Body of pancreas (tissue), 4 donors: Measurements from ENCODE around the gene SGTA. TPM values are rescaled to one million over a fixed set of nuclear protein-coding genes. Genes with fewer than 3 reads are reported as not detected.

Experiments
- ATAC-seq: fragments of 150-250 bp; one replicate; pipeline ENCODE4 v1.9.1; 2016
- DNase-seq, 4 donors: peaks; one replicate each; pipeline ENCODE4 v3.0.0-alpha.2; 2019
- H3K27ac ChIP-seq, 4 donors: fragments of 200-600 bp; sonication (generic); 1 replicate in 3 of 4; 2 replicates in 1 of 4; pipeline versions ENCODE4 v1.5.1 to v1.6.1; 2016 to 2019; ENCODE audit warnings: mild to moderate bottlenecking in 1 of 4, mixed read lengths in 1 of 4, moderate library complexity in 1 of 4
- H3K27me3 ChIP-seq, 2 donors: fragments of 200-600 bp; sonication (generic); one replicate each; pipeline ENCODE4 v1.6.0; 2016; ENCODE audit warnings: mild to moderate bottlenecking in 1 of 2
- H3K36me3 ChIP-seq, 2 donors: fragments of 200-600 bp; sonication (generic); replicated peaks in 1 of 2; 2 replicates each; pipeline ENCODE4 v1.5.1; 2016; ENCODE audit warnings: low read depth in 2 of 2; ENCODE audit not compliant: insufficient read depth in 1 of 2
- H3K4me1 ChIP-seq: fragments of 200-600 bp; sonication (generic); one replicate; pipeline ENCODE4 v1.6.0; 2016
- H3K4me3 ChIP-seq, 2 donors: fragments of 200-600 bp; sonication (generic); 1 replicate in 1 of 2; 2 replicates in 1 of 2; pipeline ENCODE4 v1.5.1; 2016 to 2019
- H3K9me3 ChIP-seq, 3 donors: fragments of 200-600 bp; sonication (generic); 1 replicate in 2 of 3; 2 replicates in 1 of 3; pipeline ENCODE4 v1.5.1; 2016
- CTCF ChIP-seq, 7 experiments: fragments of 450-650 bp in 4 of 7; fragments of 200-600 bp in 3 of 7; sonication (generic) in 3 of 7; IDR thresholded peaks; one replicate each; pipeline ENCODE4 v1.5.1; 2016 to 2019; ENCODE audit warnings: antibody characterized with exemption in 7 of 7
- POLR2A ChIP-seq, 3 donors: fragments of 450-650 bp; IDR thresholded peaks; one replicate each; pipeline ENCODE4 v1.6.1; 2016; ENCODE audit warnings: antibody characterized with exemption in 3 of 3, mild to moderate bottlenecking in 2 of 3
- WGBS, 2 donors: methylation state at CpG; one replicate each; pipeline ENCODE4 v1.1.5; 2017; 5-methylcytosine and 5-hydroxymethylcytosine counted together
- intact Hi-C: fragments of 100-400 bp; cut with DNase I; formaldehyde crosslinking; loops from one replicate; pipeline ENCODE4 v1.15.1; 2023
- total RNA-seq, 2 donors: library from RNA; depleted of rRNA; stranded (reverse); fragments of >200 nt; gene quantifications; one replicate each; pipeline ENCODE4 v1.1.0, GENCODE V29; 2016

Gene SGTA
- total RNA-seq, 2 donors from 2014 or later = 24.6 to 41.5 TPM

- Histone ChIP-seq H3K9me3 (no peaks in the 10 kb centered on the region), H3K4me1 (no peaks in the 10 kb centered on the region), H3K27me3 (no peaks in the 10 kb centered on the region), H3K36me3 (peaks cover 0 to 3% of the 10 kb centered on the region in 2 donors), H3K27ac (no peak overlapping the region), H3K4me3 (no peak overlapping the region)
- no peak for DNase-seq
- no peak for ATAC-seq
- TF ChIP-seq CTCF (IDR thresholded peaks at IDR 0.05) = no peak
- no peak for TF ChIP-seq POLR2A (IDR thresholded peaks at IDR 0.05)
- WGBS, 2 donors = 95% methylated on average over 35 of the region's 37 CpGs; no CpG with 5 or more reads in 1 of the 2 donors
- intact Hi-C loops = no loop called here
Observed at GRCh38 chr19:2812414-2813234, 29.6 kb upstream of the SGTA start.

- Histone ChIP-seq H3K4me3 (no peak overlapping the region), H3K27ac (no peak overlapping the region), H3K36me3 (peaks cover 0 to 3% of the 10 kb centered on the region in 2 donors), H3K9me3 (no peaks in the 10 kb centered on the region), H3K4me1 (no peaks in the 10 kb centered on the region), H3K27me3 (no peaks in the 10 kb centered on the region)
- TF ChIP-seq CTCF (IDR thresholded peaks at IDR 0.05) (no peak), POLR2A (IDR thresholded peaks at IDR 0.05) (no peak)
- ATAC-seq (no peak), DNase-seq (no peak)
- WGBS, 2 donors = 91 to 95% methylated on average over 23 to 34 of the region's 34 CpGs
- intact Hi-C loops = no loop called here
Observed at GRCh38 chr19:2811735-2812413, 28.8 kb upstream of the SGTA start.

GRCh38 chr19:2811221-2811722, 28.2 kb upstream of the SGTA start:
- TF ChIP-seq CTCF (IDR thresholded peaks at IDR 0.05) (no peak), POLR2A (IDR thresholded peaks at IDR 0.05) (no peak)
- no peak for DNase-seq
- H3K27me3 ChIP-seq = no peaks in the 10 kb centered on the region
- H3K27ac ChIP-seq = no peak overlapping the region
- intact Hi-C loops = no loop called here
- H3K4me1 ChIP-seq = no peaks in the 10 kb centered on the region
- 91 to 98% methylated on average over 14 to 20 of the region's 20 CpGs for WGBS, 2 donors
- peaks cover 0 to 3% of the 10 kb centered on the region in 2 donors for H3K36me3 ChIP-seq
- no peak for ATAC-seq
- no peak overlapping the region for H3K4me3 ChIP-seq
- H3K9me3 ChIP-seq = no peaks in the 10 kb centered on the region

- WGBS, 2 donors = 95 to 100% methylated on average over 1 to 36 of the region's 58 CpGs
- Histone ChIP-seq H3K36me3 (peaks cover 0 to 3% of the 10 kb centered on the region in 2 donors), H3K9me3 (no peaks in the 10 kb centered on the region), H3K4me3 (no peak overlapping the region), H3K4me1 (no peaks in the 10 kb centered on the region), H3K27ac (no peak overlapping the region), H3K27me3 (no peaks in the 10 kb centered on the region)
- no peak for ATAC-seq
- DNase-seq = no peak
- TF ChIP-seq POLR2A (IDR thresholded peaks at IDR 0.05) = no peak
- TF ChIP-seq CTCF (IDR thresholded peaks at IDR 0.05) = no peak
- intact Hi-C loops = no loop called here
Observed at GRCh38 chr19:2810141-2811091, 27.3 kb upstream of the SGTA start.
